PC-3 (cell line): Measurements from ENCODE around the gene PI4K2A. TPM values are rescaled to one million over a fixed set of nuclear protein-coding genes. Genes with fewer than 3 reads are reported as not detected.

Experiments
- ATAC-seq: fragments of 200-7000 bp; cut with Tn5 transposase; 2 replicates; pipeline ENCODE4 v1.9.1; 2020; ENCODE audit warnings: mild to moderate bottlenecking, moderate library complexity
- BruUV-seq: library from RNA; stranded (reverse); fragments of 400-500 nt; replicated peaks from 2 replicates; lab custom pipeline; 2021; lab: Mats Ljungman, UMichigan
- CTCF ChIA-PET: fragments of 300-600 bp; sonication (Branson Sonifier 250); formaldehyde crosslinking; loops from one replicate; lab custom pipeline; 2022; ENCODE audit warnings: antibody characterized with exemption; lab: Charles Lee
- POLR2A ChIA-PET: fragments of 300-600 bp; sonication (Branson Sonifier 250); formaldehyde crosslinking; loops from one replicate; lab custom pipeline; 2022; ENCODE audit warnings: antibody characterized with exemption; ENCODE audit not compliant: unreplicated experiment; lab: Charles Lee
- DNase-seq: peaks from one replicate; pipeline ENCODE4 v3.0.0-alpha.2; 2015
- H2AFZ ChIP-seq: fragments of 300-600 bp; sonication (generic); 2 replicates; pipeline ENCODE4 v1.6.0; 2016; ENCODE audit warnings: antibody characterized with exemption, low read length
- H3F3A ChIP-seq: fragments of 300-600 bp; sonication (generic); one replicate; pipeline ENCODE4 v1.6.0; 2017; ENCODE audit warnings: antibody characterized with exemption, low read length, control low read depth, mild to moderate bottlenecking; ENCODE audit not compliant: unreplicated experiment
- H3K27ac ChIP-seq: fragments of 300-600 bp; sonication (generic); 2 replicates; pipeline ENCODE4 v1.5.1; 2016; ENCODE audit warnings: mild to moderate bottlenecking, low read length
- H3K27me3 ChIP-seq: fragments of 300-600 bp; sonication (generic); 2 replicates; pipeline ENCODE4 v1.6.1; 2016; ENCODE audit warnings: low read length, mixed read lengths
- H3K36me3 ChIP-seq: fragments of 300-600 bp; sonication (generic); 2 replicates; pipeline ENCODE4 v1.6.1; 2016; ENCODE audit warnings: low read depth, mixed run types, low read length, mixed read lengths
- H3K4me1 ChIP-seq: fragments of 300-600 bp; sonication (generic); 2 replicates; pipeline ENCODE4 v1.5.1; 2016; ENCODE audit warnings: low read length; ENCODE audit not compliant: insufficient read depth
- H3K4me2 ChIP-seq: fragments of 300-600 bp; sonication (generic); 2 replicates; pipeline ENCODE4 v1.6.0; 2016; ENCODE audit warnings: low read length
- H3K4me3 ChIP-seq: fragments of 300-600 bp; sonication (generic); 2 replicates; pipeline ENCODE4 v1.5.1; 2016; ENCODE audit warnings: mild to moderate bottlenecking, low read length, mixed read lengths
- H3K79me2 ChIP-seq: fragments of 300-600 bp; sonication (generic); 2 replicates; pipeline ENCODE4 v1.6.1; 2017; ENCODE audit warnings: low read length, mixed read lengths
- H3K9ac ChIP-seq: fragments of 300-600 bp; sonication (generic); 2 replicates; pipeline ENCODE4 v1.6.0; 2016; ENCODE audit warnings: mild to moderate bottlenecking, low read length
- H3K9me2 ChIP-seq: fragments of 300-600 bp; sonication (generic); replicated peaks from 2 replicates; pipeline ENCODE4 v1.6.1; 2016; ENCODE audit warnings: mixed run types, low read length, mixed read lengths
- H3K9me3 ChIP-seq: fragments of 300-600 bp; sonication (generic); 2 replicates; pipeline ENCODE4 v1.6.1; 2016; ENCODE audit warnings: low read length, mixed read lengths
- H4K20me1 ChIP-seq: fragments of 300-600 bp; sonication (generic); 2 replicates; pipeline ENCODE4 v1.6.1; 2016; ENCODE audit warnings: low read length, mixed read lengths
- EZH2 ChIP-seq: fragments of 300-600 bp; sonication (generic); IDR thresholded peaks from one replicate; pipeline ENCODE4 v1.6.1; 2017; ENCODE audit warnings: antibody characterized with exemption, mild to moderate bottlenecking, low read length; ENCODE audit not compliant: unreplicated experiment
- EZH2phosphoT487 ChIP-seq: fragments of 300-600 bp; sonication (generic); IDR thresholded peaks from 2 replicates; pipeline ENCODE4 v1.6.1; 2018; ENCODE audit warnings: mild to moderate bottlenecking, antibody characterized with exemption, low read length, borderline replicate concordance
- intact Hi-C: fragments of 100-400 bp; cut with micrococcal nuclease; formaldehyde crosslinking; loops from 2 replicates; pipeline ENCODE4 v1.9.0; 2023
- total RNA-seq: library from RNA; depleted of rRNA; stranded (reverse); fragments of >200 nt; gene quantifications from 2 replicates; pipeline ENCODE4 v1.2.3, GENCODE V29; 2014; rRNA removed
- TF ChIP-seq, protein P1 (sequence below): fragments of 300-600 bp; sonication (generic); conservative IDR thresholded peaks from 2 replicates; pipeline ENCODE4 v1.5.1; 2017; ENCODE audit warnings: antibody characterized with exemption, low read depth, mild to moderate bottlenecking, low read length

PI4K2A gene
- total RNA-seq, 1 experiment from 2014 or later: 19.4 TPM

DNA sequence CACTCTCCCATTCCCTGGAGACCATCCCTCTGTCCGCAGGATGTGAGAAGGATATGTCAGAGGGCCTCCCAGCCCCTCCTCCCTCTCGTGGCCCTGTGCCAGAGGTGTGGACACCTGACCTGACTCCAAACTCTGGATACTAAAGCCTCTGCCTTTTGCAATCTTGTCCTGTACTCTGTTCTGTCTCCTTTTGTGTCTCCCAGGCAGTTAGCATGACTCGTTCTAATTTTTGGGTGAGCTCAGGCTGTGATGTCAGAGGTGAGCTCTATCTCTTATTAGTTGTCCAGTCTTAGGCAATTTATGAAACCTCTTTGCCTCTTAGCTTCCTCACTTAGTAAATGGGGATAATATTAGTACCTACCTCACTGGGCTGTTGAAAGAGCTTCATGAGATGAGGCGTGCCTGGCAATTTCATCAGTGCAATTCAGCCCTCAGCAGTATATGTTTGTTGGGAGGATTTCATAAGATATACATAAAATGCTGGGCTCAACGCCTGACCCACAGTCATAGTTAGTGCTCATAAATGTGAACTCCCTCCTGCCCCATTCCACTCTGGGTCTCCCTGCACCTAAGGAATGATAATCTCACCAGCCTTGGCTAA lies 84.0 kb downstream of the PI4K2A start:
- intact Hi-C loops: no loop called here
- DNase-seq (no peak), ATAC-seq (no peak)
- no peak overlapping the region for H2AFZ ChIP-seq
- H3F3A ChIP-seq: peaks cover 5% of the 10 kb centered on the region
- H3K36me3 ChIP-seq: no peaks in the 10 kb centered on the region
- H3K9me2 ChIP-seq: no peaks in the 10 kb centered on the region
- no peak overlapping the region for H3K9ac ChIP-seq
- H3K79me2 ChIP-seq: peaks cover 4% of the 10 kb centered on the region; the same call in 1 of the 2 replicates
- H3K4me3 ChIP-seq: no peak overlapping the region
- CTCF ChIA-PET: no interaction called here
- H3K4me1 ChIP-seq: peaks cover 15% of the 10 kb centered on the region
- H3K4me2 ChIP-seq: no peak overlapping the region
- TF ChIP-seq EZH2 (no peak), EZH2phosphoT487 (no peak)
- TF ChIP-seq, protein P1, sequence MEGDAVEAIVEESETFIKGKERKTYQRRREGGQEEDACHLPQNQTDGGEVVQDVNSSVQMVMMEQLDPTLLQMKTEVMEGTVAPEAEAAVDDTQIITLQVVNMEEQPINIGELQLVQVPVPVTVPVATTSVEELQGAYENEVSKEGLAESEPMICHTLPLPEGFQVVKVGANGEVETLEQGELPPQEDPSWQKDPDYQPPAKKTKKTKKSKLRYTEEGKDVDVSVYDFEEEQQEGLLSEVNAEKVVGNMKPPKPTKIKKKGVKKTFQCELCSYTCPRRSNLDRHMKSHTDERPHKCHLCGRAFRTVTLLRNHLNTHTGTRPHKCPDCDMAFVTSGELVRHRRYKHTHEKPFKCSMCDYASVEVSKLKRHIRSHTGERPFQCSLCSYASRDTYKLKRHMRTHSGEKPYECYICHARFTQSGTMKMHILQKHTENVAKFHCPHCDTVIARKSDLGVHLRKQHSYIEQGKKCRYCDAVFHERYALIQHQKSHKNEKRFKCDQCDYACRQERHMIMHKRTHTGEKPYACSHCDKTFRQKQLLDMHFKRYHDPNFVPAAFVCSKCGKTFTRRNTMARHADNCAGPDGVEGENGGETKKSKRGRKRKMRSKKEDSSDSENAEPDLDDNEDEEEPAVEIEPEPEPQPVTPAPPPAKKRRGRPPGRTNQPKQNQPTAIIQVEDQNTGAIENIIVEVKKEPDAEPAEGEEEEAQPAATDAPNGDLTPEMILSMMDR: no peak
- no peak overlapping the region for H3K27ac ChIP-seq
- POLR2A ChIA-PET: interaction anchor here (0.7 kb wide), 1 partner anchor 8 kb away, joined by 7 read pairs; no protein-coding TSS in a partner anchor
- no TSS peak for BruUV-seq
- no peaks in the 10 kb centered on the region for H4K20me1 ChIP-seq
- H3K27me3 ChIP-seq: no peaks in the 10 kb centered on the region
- no peaks in the 10 kb centered on the region for H3K9me3 ChIP-seq

Other genes with a start within 250 kb of the PI4K2A start
- 34.4 and 44.2 TPM in 2 replicates for gene RRP12, start 239.3 kb upstream of the PI4K2A start, total RNA-seq
- gene PGAM1, start 214.5 kb upstream of the PI4K2A start, total RNA-seq: 591 and 661 TPM in 2 replicates
- gene EXOSC1, start 194.7 kb upstream of the PI4K2A start, total RNA-seq: 23.0 and 34.7 TPM in 2 replicates
- 35.1 and 47.1 TPM in 2 replicates for gene ZDHHC16, start 194.5 kb upstream of the PI4K2A start, total RNA-seq
- 65.5 and 78.2 TPM in 2 replicates for gene MMS19, start 142.2 kb upstream of the PI4K2A start, total RNA-seq
- gene UBTD1, start 141.7 kb upstream of the PI4K2A start, total RNA-seq: 18.5 and 32.3 TPM in 2 replicates
- 1.7 and 1.8 TPM in 2 replicates for gene ANKRD2, start 67.9 kb upstream of the PI4K2A start, total RNA-seq
- 0.15 TPM in 1 of 2 replicates, not detected in the other for gene HOGA1, start 56.3 kb upstream of the PI4K2A start, total RNA-seq
- not detected in 2 replicates for gene C10orf62, start 51.0 kb upstream of the PI4K2A start, total RNA-seq
- 6.5 and 12.9 TPM in 2 replicates for gene MORN4, start 7.2 kb upstream of the PI4K2A start, total RNA-seq
- 40.7 and 44.5 TPM in 2 replicates for gene AVPI1, start 46.6 kb downstream of the PI4K2A start, total RNA-seq
- 17.6 and 25.5 TPM in 2 replicates for gene MARVELD1, start 73.1 kb downstream of the PI4K2A start, total RNA-seq
- 13.1 and 15.0 TPM in 2 replicates for gene ZFYVE27, start 96.5 kb downstream of the PI4K2A start, total RNA-seq
- not detected in 2 replicates for gene SFRP5, start 131.3 kb downstream of the PI4K2A start, total RNA-seq
- 0.26 and 0.29 TPM in 2 replicates for gene GOLGA7B, start 209.2 kb downstream of the PI4K2A start, total RNA-seq